ENCODE data around the gene SLC39A3.

The SLC39A3 gene

GRCh38 chr19:2744113-2744512 lies 4.3 kb upstream of the SLC39A3 start:
- DNase-seq = no peak

- DNase-seq = no peak
Measured at GRCh38 chr19:2743099-2743498, 3.3 kb upstream of the SLC39A3 start.

GRCh38 chr19:2740314-2740656 lies 468 bp upstream of the SLC39A3 start:
- DNase-seq = no peak

GRCh38 chr19:2736550-2737190 lies 3.1 kb downstream of the SLC39A3 start:
- DNase-seq = no peak

GRCh38 chr19:2735374-2735773 lies 4.4 kb downstream of the SLC39A3 start:
- DNase-seq = no peak

GRCh38 chr19:2734589-2735288 lies 5.1 kb downstream of the SLC39A3 start:
- DNase-seq = no peak

GRCh38 chr19:2733930-2734588 lies 5.8 kb downstream of the SLC39A3 start:
- DNase-seq = no peak

- DNase-seq = no peak
Measured at GRCh38 chr19:2732883-2733282, 6.9 kb downstream of the SLC39A3 start.

GRCh38 chr19:2732157-2732725 lies 7.6 kb downstream of the SLC39A3 start:
- DNase-seq = no peak

GRCh38 chr19:2731181-2731995 lies 8.4 kb downstream of the SLC39A3 start:
- no peak for DNase-seq

- DNase-seq = no peak
Measured at GRCh38 chr19:2729943-2730818, 9.6 kb downstream of the SLC39A3 start.

- no peak for DNase-seq
Measured at GRCh38 chr19:2728783-2729387, 10.9 kb downstream of the SLC39A3 start.

- DNase-seq = no peak
Measured at GRCh38 chr19:2727640-2727944, 12.2 kb downstream of the SLC39A3 start.

GRCh38 chr19:2726904-2727639 lies 12.7 kb downstream of the SLC39A3 start:
- DNase-seq = no peak

GRCh38 chr19:2726160-2726855 lies 13.5 kb downstream of the SLC39A3 start:
- DNase-seq = no peak

- DNase-seq = no peak
Measured at GRCh38 chr19:2724148-2724557, 15.7 kb downstream of the SLC39A3 start.

GRCh38 chr19:2723747-2724146 lies 16.1 kb downstream of the SLC39A3 start:
- DNase-seq = no peak

- no peak for DNase-seq
Measured at GRCh38 chr19:2723345-2723715, 16.5 kb downstream of the SLC39A3 start.

- no peak for DNase-seq
Measured at GRCh38 chr19:2722541-2723344, 17.1 kb downstream of the SLC39A3 start.

Measured in NCI-H187 (cell line).